Chondrocyte (in vitro differentiated cells): Measurements from ENCODE around the gene PLXNA2. TPM values are rescaled to one million over a fixed set of nuclear protein-coding genes. Genes with fewer than 3 reads are reported as not detected.

Source experiments
- DNase-seq: peaks from one replicate; pipeline ENCODE4 v3.0.0; 2021; ENCODE audit warnings: mixed read lengths, low spot score
- H3K27ac Mint-ChIP-seq: one replicate; pipeline ENCODE4 v1.8.0; 2021; ENCODE audit warnings: mild to moderate bottlenecking, moderate library complexity, mixed read lengths; ENCODE audit not compliant: unreplicated experiment
- H3K27me3 Mint-ChIP-seq: 2 replicates; pipeline ENCODE4 v1.8.0; 2021; ENCODE audit warnings: low read depth, mixed read lengths
- H3K36me3 Mint-ChIP-seq: 2 replicates; pipeline ENCODE4 v1.8.0; 2021; ENCODE audit warnings: low read depth, mixed read lengths
- H3K4me1 Mint-ChIP-seq: 2 replicates; pipeline ENCODE4 v1.8.0; 2021; ENCODE audit warnings: low read depth, mild to moderate bottlenecking, mixed read lengths
- H3K4me3 Mint-ChIP-seq: one replicate; pipeline ENCODE4 v1.8.0; 2021; ENCODE audit warnings: mild to moderate bottlenecking, moderate library complexity, mixed read lengths; ENCODE audit not compliant: unreplicated experiment
- H3K9me3 Mint-ChIP-seq: 2 replicates; pipeline ENCODE4 v1.8.0; 2021; ENCODE audit warnings: low read depth, mixed read lengths
- total RNA-seq: library from RNA; stranded (reverse); gene quantifications from 3 replicates; pipeline ENCODE4 v1.2.1, GENCODE V29; 2021
- TF ChIP-seq, protein P1 (sequence below): fragments of 200-600 bp; sonication (generic); IDR thresholded peaks from 2 replicates; pipeline ENCODE4 v1.5.0; 2021; ENCODE audit warnings: antibody characterized with exemption, mild to moderate bottlenecking, moderate library complexity

The PLXNA2 gene
- total RNA-seq, 1 donor from 2014 or later: 22.0 TPM

GRCh38 chr1:208221291-208221622 is 22.9 kb downstream of the PLXNA2 start:
- Mint-ChIP-seq H3K4me3 (no peak overlapping the region), H3K9me3 (no peaks in the 10 kb centered on the region), H3K27me3 (no peaks in the 10 kb centered on the region), H3K4me1 (peaks cover 88% of the 10 kb centered on the region), H3K36me3 (peaks cover 9% of the 10 kb centered on the region), H3K27ac (peak overlapping the region; percentile 54)
- no peak for DNase-seq
- TF ChIP-seq, protein P1, sequence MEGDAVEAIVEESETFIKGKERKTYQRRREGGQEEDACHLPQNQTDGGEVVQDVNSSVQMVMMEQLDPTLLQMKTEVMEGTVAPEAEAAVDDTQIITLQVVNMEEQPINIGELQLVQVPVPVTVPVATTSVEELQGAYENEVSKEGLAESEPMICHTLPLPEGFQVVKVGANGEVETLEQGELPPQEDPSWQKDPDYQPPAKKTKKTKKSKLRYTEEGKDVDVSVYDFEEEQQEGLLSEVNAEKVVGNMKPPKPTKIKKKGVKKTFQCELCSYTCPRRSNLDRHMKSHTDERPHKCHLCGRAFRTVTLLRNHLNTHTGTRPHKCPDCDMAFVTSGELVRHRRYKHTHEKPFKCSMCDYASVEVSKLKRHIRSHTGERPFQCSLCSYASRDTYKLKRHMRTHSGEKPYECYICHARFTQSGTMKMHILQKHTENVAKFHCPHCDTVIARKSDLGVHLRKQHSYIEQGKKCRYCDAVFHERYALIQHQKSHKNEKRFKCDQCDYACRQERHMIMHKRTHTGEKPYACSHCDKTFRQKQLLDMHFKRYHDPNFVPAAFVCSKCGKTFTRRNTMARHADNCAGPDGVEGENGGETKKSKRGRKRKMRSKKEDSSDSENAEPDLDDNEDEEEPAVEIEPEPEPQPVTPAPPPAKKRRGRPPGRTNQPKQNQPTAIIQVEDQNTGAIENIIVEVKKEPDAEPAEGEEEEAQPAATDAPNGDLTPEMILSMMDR: no peak

DNA sequence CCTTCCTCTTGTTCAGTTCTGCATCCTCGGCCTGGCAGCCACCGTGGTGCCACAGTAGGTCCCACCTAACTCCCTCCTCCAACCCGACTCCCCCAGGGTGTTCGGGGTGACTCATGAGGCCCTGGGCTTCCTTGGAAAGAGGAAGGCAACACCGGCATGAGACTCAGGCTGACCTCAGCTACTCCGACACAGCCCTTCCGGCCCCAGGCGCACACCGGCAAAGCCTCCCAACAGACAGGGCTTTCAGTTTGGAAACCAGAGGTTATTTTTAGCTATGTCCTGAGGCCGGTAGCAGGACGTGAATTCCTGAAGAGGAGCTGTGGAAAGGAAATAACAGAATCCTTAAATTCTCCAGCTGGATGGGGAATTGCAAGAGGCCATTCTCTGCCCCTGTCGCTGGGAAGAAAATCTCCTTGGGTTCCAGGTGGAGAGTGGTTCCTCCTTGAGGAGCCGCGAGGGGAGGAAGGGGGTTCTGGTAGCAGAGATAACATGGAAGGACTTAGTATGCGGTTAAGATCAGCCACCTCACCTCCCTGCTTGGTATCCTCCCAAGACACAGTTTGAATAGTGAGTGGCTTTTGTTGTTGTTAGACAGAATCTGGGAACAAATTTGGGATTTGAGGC is 24.4 kb downstream of the PLXNA2 start:
- no peak for DNase-seq
- Mint-ChIP-seq H3K27ac (peak overlapping the region; percentile 94), H3K27me3 (no peaks in the 10 kb centered on the region), H3K36me3 (peaks cover 22% of the 10 kb centered on the region), H3K4me1 (peaks cover 90% of the 10 kb centered on the region), H3K9me3 (no peaks in the 10 kb centered on the region), H3K4me3 (peak overlapping the region; percentile 37)
- TF ChIP-seq, protein P1: no peak

DNA sequence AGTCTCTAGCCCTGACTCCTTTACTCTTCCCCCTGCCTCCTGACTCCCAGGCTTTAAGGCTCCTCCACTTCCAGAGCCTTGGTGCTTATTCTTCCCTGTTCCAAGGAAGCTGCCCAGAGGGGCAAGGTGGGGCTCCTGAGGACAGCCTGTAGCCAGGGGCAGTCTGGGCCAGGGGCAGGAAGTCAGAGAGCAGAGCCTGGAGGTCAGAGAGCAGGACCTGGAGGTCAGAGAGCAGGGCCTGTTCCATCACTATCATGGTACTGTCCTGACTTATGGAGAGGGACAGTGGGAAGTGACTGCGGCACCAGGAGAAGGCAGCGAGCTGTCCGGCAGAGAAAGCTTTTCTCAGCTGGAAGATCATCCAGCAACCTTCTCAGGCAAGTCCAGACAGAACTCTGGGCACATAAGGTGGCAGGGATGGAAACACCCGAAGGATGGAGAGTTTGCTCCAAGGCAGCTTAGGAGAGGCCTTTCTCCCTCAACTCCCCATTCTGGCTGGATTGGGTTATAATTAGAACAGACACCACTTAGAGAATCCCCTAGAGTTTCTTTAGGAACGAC is 25.0 kb downstream of the PLXNA2 start:
- Mint-ChIP-seq H3K36me3 (peaks cover 25% of the 10 kb centered on the region), H3K27ac (peak overlapping the region; percentile 94), H3K4me1 (peaks cover 90% of the 10 kb centered on the region), H3K27me3 (no peaks in the 10 kb centered on the region), H3K4me3 (peak overlapping the region; percentile 37), H3K9me3 (no peaks in the 10 kb centered on the region)
- no peak for DNase-seq
- TF ChIP-seq, protein P1: no peak

GRCh38 chr1:208218237-208219097 is 25.7 kb downstream of the PLXNA2 start:
- TF ChIP-seq, protein P1: no peak
- Mint-ChIP-seq H3K4me3 (no peak overlapping the region), H3K4me1 (peaks cover 93% of the 10 kb centered on the region)

DNA sequence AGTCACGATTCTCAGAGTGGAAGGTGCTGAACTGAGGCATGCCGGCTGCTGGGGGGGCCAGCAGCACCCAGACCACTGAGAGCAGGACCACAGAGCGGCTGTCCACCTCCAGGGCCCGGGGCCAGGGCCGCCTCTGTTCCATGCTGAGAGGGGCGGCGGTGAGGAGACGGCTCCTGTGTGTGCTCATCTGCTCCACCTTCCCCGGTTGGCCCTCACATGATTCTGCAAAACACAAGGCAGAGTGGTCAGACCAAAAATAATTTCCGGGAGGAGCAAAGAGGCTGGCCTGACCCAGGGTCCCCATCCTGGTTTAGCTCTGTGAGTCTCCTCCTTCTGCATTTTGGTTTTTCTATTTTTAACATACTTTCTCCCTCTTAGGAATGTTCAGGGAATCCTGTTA is 26.4 kb downstream of the PLXNA2 start:
- Mint-ChIP-seq H3K4me3 (no peak overlapping the region), H3K27me3 (no peaks in the 10 kb centered on the region), H3K27ac (peak overlapping the region; percentile 94), H3K4me1 (peaks cover 86% of the 10 kb centered on the region), H3K36me3 (peaks cover 25% of the 10 kb centered on the region), H3K9me3 (no peaks in the 10 kb centered on the region)
- TF ChIP-seq, protein P1: no peak
- no peak for DNase-seq

More at GRCh38 chr1:208218237-208219097, 25.7 kb downstream of the PLXNA2 start:
- Mint-ChIP-seq H3K36me3 (peaks cover 25% of the 10 kb centered on the region), H3K27me3 (no peaks in the 10 kb centered on the region), H3K27ac (peak overlapping the region; percentile 94), H3K9me3 (no peaks in the 10 kb centered on the region)
- no peak for DNase-seq
